ENCODE measurements around the gene MRPL28. TPM values are rescaled to one million over a fixed set of nuclear protein-coding genes. Genes with fewer than 3 reads are reported as not detected.

The MRPL28 gene
- total and polyA plus RNA-seq, 8 donors: 39.6 to 59.4 (median 46.8) TPM

- no peak for TF ChIP-seq CTCF (IDR thresholded peaks at IDR 0.05)
These were observed 13.6 kb downstream of the MRPL28 start for GRCh38 chr16:356741-357140.

GRCh38 chr16:354971-355461 is 15.3 kb downstream of the MRPL28 start:
- no peaks in the 10 kb centered on the region for H3K27me3 ChIP-seq
- H3K27ac ChIP-seq: no peak overlapping the region
- DNase-seq (peak in 1 of 4 donors; percentile 74), ATAC-seq (no peak)
- intact Hi-C loops (cut with DNase I): loop anchor here in 1 of 2 donors (10.0 kb wide), 1 partner anchor 140 kb away; no protein-coding TSS in a partner anchor
- H3K4me1 ChIP-seq: peaks cover 0 to 24% of the 10 kb centered on the region in 2 donors
- no peaks in the 10 kb centered on the region for H3K36me3 ChIP-seq
- no peak for TF ChIP-seq CTCF (IDR thresholded peaks at IDR 0.05)
- no peaks in the 10 kb centered on the region for H3K9me3 ChIP-seq
- no peak overlapping the region for H3K4me3 ChIP-seq

More at GRCh38 chr16:356741-357140, 13.6 kb downstream of the MRPL28 start:
- Histone ChIP-seq H3K4me1 (peaks cover 0 to 9% of the 10 kb centered on the region in 2 donors), H3K27me3 (no peaks in the 10 kb centered on the region), H3K36me3 (no peaks in the 10 kb centered on the region), H3K4me3 (no peak overlapping the region), H3K27ac (no peak overlapping the region), H3K9me3 (no peaks in the 10 kb centered on the region)
- intact Hi-C loops (cut with DNase I): loop anchor here in 1 of 2 donors (10.0 kb wide), 1 partner anchor 142 kb away; no protein-coding TSS in a partner anchor
- ATAC-seq: no peak
- DNase-seq: peak in 1 of 4 donors; percentile 57

GRCh38 chr16:354291-354881 is 16.0 kb downstream of the MRPL28 start:
- intact Hi-C loops (cut with DNase I): loop anchor here in 1 of 2 donors (10.0 kb wide), 1 partner anchor 140 kb away; no protein-coding TSS in a partner anchor
- no peaks in the 10 kb centered on the region for H3K36me3 ChIP-seq
- no peak for TF ChIP-seq CTCF (IDR thresholded peaks at IDR 0.05)
- H3K4me3 ChIP-seq: no peak overlapping the region
- no peak overlapping the region for H3K27ac ChIP-seq
- peaks cover 0 to 29% of the 10 kb centered on the region in 2 donors for H3K4me1 ChIP-seq
- ATAC-seq (no peak), DNase-seq (peak in 1 of 4 donors; percentile 77)
- H3K27me3 ChIP-seq: no peaks in the 10 kb centered on the region
- H3K9me3 ChIP-seq: no peaks in the 10 kb centered on the region

- H3K4me3 ChIP-seq: peak overlapping the region; percentile 31 to 52
- intact Hi-C loops (cut with DNase I): loop anchor here in 1 of 2 donors (10.0 kb wide), 1 partner anchor 139 kb away; no protein-coding TSS in a partner anchor
- peak in 1 of 4 donors; percentile 84 for DNase-seq
- H3K27ac ChIP-seq: peak overlapping the region; percentile 7 to 76
- no peaks in the 10 kb centered on the region for H3K27me3 ChIP-seq
- peaks cover 0 to 35% of the 10 kb centered on the region in 2 donors for H3K4me1 ChIP-seq
- no peaks in the 10 kb centered on the region for H3K36me3 ChIP-seq
- H3K9me3 ChIP-seq: no peaks in the 10 kb centered on the region
- no peak for TF ChIP-seq CTCF (IDR thresholded peaks at IDR 0.05)
- no peak for ATAC-seq
These were observed 16.7 kb downstream of the MRPL28 start for GRCh38 chr16:353404-354290.
